Left renal cortex interstitium (tissue), 4 donors: ENCODE data around the gene ENO2. TPM values are rescaled to one million over a fixed set of nuclear protein-coding genes. Genes with fewer than 3 reads are reported as not detected.

ENCODE experiments used
- DNase-seq, 4 donors: peaks; one replicate each; pipeline ENCODE4 v3.0.0-alpha.2; 2013; ENCODE audit warnings: low read depth in 4 of 4, low spot score in 2 of 4, missing footprints in 1 of 4
- polyA plus RNA-seq, 4 donors: library from polyadenylated mRNA; unstranded; fragments of 120-200 nt; gene quantifications; one replicate each; pipeline ENCODE4 v1.2.1, GENCODE V29; 2013; ENCODE audit not compliant: insufficient read length in 4 of 4

ENO2 gene
- polyA plus RNA-seq, 4 donors, result 9.5 to 19.4 (median 14.6) TPM

DNA sequence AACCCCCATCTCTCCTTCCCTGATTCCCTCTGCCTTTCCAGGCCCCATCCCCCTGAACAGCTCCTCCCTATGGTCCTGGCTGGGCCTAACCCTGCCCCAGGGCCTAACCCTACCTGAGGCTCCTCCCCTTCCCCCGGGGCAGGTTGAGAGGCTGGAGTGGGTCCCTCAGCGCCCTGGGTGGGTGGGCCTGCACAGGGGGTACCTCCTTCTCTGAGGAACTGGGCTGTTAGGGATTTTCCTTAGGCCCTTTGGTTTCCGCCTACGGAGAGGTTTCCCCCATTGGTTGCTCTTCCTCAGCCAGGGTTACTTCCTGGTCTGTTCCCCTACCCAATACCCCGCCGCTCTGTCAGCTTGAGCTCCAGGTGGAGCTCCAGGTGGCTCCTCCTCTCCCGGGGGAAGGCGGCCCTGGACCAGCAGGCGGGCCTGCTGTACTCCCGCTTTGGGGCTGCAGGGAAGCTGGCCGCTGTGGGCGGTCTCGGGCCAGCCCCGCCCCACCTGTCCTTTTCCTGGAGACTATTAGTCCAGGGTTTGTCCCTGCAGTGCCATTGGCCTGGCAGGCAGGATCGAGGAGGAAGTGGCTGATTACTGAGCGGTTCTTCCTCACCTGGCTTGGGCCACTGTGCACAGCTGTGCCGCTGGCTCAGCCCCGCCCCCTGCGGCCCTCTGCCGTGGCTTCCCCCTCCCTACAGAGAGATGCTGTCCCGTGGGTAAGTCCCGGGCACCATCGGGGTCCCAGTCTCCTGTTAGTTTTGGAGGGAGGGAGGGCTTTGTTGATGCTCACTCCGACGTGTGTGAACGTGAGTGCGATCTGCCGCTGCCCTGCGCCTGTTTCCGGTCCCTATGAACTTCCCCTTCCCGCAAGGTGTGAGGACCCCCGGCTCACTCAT is 31.9 kb downstream of the ENO2 start:
- DNase-seq, result peak in 1 of 4 donors; percentile 64

DNA sequence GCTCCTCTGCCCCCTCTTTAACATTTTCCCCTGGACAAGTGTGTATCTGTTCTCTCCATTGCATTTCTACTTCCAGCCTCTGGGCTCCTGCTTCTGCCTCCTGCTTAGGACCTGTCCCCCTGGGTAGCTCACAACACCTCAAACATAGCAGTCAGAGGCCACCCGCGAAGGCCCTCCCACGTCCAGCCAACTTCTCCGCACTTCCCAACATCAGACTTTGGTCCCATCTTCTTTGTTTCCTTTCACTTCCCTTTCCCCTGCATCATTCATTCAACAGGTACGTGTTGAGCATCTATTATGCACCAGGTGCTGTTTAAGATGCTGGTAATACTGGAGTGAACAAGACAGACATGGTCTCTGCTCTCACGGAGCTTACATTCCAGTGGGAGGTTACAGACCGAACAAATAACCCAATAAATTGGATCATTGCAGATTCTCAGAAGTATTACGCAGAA is 32.6 kb downstream of the ENO2 start:
- DNase-seq, result no peak

DNA sequence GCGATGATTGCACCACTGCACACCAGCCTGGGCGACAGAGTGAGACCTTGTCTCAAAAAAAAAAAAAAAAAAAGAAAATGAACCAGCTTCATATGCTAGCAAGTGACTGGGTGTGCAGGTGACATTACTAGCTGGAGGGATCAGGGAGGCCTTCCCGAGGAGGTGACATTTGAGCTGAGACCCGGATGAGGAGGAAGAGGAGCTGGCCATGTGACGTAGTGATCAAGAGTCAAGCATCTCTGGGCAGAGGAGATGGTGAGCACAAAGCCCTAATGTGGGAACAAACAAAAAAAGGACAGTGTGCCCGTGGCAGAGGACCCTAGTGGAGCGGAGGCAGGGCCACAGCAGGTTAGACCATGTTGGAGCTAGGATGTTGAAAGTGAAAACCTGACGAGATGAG is 33.2 kb downstream of the ENO2 start:
- no peak for DNase-seq

DNA sequence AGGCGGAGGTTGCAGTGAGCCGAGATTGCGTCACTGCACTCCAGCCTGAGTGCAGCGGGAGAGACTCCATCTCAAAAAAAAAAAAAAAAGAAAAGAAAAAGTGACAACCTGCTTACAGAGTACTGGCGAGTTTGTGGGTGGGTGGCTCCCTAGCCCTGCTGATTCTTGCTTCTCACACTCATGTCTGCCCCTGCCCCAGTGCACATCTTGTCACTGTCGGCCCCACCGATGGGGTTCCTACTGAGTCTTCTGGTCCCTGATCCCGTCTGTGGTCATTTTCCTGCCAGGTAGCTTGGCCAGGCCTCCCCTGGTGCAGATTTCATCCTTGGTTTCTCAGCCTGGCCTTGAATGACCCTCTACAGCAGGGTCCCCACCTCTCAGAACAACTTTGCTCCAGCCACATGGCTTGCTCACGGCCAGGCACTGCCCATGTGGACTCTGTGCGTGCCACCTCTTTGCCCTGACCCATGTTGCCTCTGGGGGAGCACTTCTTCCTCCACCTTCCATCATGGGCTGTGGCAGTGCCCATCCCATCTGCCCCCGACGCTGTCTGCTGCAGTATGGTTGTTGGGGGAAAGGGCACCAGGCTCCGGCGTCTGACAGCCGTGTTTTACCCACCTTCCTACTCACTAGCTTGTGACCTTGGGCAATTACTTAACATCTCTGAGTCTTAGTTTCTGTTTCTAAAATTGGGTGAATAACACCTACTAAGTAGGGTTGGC is 34.7 kb downstream of the ENO2 start:
- DNase-seq, result no peak

DNA sequence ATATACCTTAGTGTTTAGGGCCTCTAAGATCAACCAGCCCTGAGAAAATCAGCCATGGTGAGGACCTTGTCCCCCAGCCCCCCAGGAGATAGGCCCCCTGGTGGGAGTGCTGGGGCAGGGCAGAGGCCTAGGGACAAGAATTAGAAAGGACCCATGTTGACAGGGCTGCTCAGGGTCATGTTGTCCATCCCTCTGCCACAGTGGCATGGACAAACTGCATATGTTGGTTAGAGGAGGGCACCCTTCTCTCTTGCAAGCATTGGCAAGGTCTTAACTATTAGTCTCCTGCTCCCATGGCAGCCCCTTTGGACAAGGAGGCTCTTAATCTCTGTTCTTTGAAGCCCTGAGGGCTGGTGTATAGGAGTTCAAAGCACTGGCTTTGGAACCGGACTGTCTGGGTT is 36.0 kb downstream of the ENO2 start:
- DNase-seq, result no peak

DNA sequence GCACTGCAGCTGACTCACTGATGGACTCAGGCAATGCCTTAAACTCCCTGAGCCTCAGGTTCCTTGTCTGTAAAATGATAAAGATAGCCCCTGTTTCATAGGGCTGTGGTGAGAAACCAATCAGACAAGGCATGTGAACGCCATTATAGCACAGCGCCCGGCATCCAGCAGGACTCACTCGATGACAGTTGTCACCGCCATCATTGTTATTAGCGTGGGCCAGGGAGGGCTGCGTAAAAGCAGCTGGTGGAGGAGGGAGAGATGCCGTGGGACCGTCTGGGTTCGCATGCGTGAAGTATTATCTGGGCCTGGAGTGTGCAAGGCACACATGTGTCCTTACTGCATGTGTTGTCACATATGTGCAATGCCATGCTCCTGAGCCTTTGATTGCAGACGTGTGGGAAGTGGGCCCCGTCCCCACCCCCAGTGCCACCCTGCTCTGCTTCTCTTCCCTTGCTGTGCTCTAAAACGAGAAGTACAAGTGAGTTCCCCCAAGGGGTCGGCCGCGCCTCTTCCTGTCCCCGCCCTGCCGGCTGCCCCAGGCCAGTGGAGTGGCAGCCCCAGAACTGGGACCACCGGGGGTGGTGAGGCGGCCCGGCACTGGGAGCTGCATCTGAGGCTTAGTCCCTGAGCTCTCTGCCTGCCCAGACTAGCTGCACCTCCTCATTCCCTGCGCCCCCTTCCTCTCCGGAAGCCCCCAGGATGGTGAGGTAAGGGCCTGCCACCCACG is 36.6 kb downstream of the ENO2 start, which contains the start of gene PTPN6:
Gene PTPN6, plus strand, starts transcription at position 546 of the 730 bp plus-strand sequence. Its CDS starts 157 bp downstream, at position 703.
- no peak for DNase-seq

DNA sequence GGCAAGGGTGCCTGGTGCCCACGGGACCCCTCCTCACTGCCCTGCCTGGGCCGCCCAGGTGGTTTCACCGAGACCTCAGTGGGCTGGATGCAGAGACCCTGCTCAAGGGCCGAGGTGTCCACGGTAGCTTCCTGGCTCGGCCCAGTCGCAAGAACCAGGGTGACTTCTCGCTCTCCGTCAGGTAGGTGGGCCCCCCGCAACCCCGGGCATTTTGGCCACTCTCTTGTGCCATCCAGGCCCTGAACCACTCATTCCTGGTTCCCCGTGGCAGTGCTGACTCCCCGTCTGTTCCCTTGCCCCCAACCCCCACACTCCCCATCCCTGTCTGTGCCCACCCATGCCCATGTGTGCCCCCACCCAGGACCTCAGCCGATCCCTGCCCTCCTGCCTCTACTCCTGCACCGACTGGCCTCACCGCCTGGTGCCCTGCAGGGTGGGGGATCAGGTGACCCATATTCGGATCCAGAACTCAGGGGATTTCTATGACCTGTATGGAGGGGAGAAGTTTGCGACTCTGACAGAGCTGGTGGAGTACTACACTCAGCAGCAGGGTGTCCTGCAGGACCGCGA is 37.3 kb downstream of the ENO2 start:
- DNase-seq, result no peak

DNA sequence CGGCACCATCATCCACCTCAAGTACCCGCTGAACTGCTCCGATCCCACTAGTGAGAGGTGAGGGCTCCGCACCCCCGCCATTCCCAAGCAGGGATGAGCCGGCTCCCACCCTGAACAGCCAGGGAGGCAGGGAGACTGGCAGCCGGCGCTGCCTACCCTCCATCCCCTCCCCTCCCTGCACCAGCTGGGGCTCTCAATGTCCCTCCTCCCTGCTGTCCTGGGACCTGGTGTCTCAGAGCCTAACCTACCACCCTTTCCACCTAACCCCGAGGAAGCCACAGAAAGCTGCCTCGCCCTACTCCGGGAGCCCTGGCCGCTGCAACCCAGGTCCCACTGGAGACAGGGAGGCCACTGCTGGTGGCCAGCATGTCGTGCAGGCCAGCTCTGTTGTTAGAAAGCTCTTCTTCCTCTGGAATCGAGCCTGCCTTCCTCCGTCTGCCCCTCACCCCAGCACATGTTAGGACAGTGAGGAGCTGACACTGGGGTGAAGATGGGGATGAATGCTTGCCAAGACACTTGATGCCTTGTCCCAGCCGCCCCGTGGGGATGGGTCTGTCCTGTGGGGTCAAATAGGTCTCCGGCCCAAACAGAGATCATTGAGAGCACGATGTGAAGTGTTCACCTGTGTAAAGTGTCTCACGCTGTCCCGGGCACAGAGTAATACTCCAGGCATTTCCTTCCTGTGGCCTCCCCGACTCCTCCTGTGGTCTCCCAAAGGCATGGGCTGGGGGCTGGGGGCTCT is 37.9 kb downstream of the ENO2 start:
- DNase-seq, result no peak

DNA sequence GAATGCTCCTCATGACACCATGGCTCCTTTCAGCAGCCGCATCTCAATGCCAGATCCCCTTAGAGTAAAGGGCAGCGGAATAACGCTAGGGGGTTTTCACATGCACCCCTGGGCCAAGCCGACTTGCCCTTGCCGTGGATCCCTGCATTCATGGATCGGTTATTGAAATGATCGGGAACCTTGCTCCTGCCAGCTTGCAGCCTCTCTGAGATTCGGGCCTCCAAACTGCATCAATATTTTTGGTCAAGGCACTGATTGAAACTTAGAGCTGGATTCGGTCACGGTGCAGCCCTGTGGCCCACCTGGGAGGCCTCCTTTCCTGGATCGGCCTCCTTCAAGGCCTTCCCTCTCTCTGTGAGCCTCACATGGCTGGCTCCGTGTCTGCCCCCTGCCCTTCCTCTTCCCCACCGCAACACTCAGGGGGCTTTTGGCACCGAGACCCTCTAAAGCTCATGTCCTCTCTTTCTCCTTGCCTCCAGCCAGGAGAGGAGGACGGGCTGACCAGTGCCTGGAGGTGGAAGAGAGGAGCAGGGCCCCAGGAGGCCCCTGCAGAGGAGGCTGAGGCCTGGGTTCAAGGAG is 38.6 kb downstream of the ENO2 start:
- DNase-seq, result no peak

DNA sequence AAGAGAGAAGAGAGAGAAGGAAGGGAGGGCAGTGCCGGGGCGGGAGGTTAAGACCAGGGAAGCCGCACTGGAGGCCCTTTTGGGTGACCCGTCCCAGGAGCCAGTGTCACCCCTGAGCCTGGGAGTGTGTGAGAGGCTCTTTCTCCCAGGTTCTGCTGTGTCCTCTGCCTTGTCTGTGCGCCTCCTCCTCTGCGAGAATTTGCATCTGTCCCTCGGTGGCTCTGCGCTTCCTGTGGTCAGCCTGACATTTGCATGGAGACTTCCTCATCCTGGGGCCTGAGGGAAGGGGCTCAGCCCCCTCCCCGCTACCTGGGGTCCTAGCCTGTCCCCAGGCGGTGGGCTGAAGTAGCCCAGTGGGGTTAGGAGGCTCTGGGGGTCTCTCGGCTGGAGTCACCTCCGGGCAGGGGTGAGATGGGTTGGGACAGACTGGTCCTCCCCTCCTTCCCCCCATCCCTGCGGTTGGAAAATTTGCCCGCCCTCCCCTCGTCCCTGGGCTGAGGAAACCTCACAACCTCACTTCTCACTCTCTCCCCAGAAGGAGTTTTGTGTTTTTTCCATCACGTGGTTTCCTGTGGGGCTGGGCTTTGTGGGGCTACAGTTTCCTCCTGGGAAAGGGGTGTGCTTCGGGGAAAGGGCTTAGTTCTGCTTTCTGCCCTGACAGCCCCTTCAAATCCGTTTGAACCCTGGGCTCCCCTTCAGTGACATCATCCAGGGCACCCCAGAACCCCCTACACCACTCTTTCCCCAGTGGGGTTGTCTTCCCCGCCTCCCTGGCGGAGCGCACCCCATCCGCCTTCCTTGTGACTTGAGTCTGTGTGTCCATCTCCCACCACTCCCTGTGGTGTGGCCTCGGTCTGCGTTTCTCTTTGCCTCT is 39.3 kb downstream of the ENO2 start:
- DNase-seq, result peak in 1 of 4 donors; percentile 40

DNA sequence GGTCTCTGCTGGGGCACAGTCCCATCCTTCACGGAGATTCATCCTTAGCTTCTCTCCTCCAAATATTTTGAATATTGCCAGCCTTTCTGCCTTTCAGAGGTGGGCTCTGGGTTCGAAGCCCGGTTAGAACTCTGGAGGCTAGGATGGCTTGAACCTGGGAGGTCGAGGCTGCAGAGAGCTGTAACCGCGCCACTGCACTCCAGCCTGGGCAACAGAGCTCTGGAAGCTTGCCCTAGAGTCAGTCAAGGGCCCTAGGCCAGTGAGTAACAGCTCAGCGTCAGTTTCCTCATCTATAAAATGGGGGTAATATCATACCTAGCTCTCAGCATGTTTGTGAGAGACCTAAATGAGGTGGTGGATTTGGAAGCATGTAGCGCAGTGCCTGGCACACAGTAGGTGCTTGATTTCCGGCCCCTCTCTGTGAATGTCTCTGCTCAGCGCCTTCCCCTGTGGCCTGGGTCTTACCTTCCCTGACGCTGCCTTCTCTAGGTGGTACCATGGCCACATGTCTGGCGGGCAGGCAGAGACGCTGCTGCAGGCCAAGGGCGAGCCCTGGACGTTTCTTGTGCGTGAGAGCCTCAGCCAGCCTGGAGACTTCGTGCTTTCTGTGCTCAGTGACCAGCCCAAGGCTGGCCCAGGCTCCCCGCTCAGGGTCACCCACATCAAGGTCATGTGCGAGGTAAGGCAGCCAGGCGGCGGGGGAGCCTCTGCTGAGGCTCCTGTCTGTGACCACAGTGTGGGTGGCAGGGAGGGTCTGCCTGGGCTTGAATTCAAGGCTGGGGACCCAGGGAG is 40.1 kb downstream of the ENO2 start:
- no peak for DNase-seq

DNA sequence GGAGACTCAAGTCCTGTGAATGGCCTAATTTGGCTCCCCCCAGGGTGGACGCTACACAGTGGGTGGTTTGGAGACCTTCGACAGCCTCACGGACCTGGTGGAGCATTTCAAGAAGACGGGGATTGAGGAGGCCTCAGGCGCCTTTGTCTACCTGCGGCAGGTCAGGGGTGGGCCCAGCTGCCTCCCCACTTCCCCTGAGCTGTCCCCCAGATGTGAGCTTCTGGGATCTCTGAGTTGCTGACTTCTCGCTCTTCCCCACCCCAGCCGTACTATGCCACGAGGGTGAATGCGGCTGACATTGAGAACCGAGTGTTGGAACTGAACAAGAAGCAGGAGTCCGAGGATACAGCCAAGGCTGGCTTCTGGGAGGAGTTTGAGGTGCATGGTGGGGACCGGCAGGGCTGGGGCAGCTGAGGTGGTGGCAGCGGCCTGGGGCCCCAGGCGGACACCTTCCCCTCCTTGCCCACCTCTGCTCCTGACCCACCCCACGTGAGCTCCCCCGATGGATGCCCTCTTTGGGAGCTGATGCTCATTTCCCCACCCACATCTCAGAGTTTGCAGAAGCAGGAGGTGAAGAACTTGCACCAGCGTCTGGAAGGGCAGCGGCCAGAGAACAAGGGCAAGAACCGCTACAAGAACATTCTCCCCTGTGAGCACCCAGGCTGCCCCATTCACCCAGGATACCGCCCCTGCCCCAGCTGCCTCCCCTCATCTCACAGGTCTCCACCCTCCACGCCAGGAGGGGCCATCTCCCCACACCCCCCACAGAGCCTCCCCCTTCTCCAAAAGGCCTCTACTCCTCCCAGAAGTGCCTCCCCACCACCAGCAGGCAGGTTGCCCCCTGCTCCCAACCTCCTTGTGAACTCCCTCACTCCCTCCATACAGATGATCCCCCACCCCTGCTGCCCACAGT is 41.0 kb downstream of the ENO2 start:
- no peak for DNase-seq

DNA sequence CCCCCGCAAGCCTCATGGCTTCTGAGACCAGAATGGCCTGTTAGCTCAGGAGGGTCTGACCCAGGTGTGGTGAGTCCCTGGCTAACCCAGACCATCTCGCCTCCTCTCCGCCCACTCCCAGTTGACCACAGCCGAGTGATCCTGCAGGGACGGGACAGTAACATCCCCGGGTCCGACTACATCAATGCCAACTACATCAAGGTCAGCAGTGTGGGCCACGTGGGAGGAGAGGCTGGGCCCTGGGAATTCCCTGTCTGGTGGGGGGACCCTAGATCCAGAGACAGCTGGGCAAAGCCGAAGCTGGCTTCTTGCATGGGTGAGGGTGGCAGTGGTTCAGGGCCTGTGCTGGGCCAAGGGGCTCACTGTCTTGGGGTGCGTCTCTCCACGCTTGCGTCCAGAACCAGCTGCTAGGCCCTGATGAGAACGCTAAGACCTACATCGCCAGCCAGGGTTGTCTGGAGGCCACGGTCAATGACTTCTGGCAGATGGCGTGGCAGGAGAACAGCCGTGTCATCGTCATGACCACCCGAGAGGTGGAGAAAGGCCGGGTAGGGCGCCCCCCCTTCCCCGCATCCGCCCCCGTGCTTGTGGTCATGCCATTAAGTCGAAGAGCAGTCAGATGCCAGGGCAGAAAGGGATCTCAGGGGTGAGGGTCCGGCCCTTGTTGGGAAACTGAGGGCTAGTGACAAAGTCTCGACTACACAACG is 41.8 kb downstream of the ENO2 start:
- no peak for DNase-seq

DNA sequence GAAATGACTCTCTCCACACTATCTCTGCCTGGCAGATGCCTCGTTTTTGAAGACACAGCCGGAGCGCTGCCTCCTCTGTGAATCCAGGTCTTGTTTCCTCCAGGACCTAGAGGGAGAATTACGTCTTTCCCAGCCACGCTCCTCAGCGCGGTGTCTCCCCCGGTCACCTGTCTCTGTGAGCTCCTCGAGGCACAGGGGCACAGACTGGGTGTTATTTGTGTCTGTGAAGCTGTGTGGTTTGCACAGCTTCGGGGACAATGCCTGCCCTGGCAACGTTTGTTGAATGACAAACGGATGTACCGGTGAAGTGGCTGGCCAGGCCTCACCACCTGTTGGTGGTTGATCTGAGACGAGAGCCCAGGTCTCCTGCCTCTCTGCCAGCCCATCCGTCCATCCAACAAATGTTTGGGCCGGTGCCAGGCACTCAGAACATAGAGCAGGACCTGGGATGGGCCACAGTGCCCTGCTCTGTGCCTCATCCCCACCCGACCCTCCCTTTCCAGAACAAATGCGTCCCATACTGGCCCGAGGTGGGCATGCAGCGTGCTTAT is 42.8 kb downstream of the ENO2 start:
- DNase-seq, result no peak

DNA sequence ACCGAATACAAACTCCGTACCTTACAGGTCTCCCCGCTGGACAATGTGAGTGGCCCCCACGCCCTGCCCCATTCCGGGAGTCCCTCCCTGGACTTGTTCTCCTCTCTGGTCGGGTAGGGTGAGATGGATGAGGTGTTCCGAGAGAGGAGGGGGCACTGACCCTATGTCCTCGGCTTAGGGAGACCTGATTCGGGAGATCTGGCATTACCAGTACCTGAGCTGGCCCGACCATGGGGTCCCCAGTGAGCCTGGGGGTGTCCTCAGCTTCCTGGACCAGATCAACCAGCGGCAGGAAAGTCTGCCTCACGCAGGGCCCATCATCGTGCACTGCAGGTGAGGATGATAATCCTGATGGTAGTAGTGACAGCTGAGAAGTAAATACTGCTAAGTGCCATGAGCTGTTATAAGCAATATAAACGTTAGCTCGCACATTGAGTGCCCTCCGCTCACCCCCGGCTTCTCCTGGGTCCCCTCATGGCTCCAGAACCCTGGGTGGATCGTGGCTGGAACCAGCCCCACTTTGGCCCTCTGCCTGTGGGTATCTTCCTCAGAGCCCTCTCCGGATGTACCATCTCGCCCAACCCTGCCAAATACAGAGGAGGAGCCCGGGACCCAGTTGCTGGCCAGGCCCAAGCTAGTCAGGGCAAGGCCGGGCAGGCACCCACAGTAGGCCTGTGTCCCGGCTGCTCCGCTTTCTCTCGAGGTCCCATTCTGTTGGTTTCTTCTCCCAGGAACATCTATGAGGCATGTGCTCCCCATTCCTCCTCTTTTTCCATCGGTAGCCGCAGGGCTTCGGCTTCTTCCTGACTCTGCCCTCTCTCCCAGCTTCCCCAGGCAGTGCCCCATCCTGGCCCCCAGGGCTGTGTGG is 43.6 kb downstream of the ENO2 start:
- DNase-seq, result no peak
